Hepatocyte (in vitro differentiated cells): ENCODE data around the gene LRRC8A.

Source experiments
- CTCF ChIP-seq: fragments of 200-600 bp; sonication (generic); IDR thresholded peaks from 2 replicates; pipeline ENCODE4 v1.5.1; 2016; ENCODE audit warnings: antibody characterized with exemption, mild to moderate bottlenecking; ENCODE audit not compliant: poor library complexity
- EZH2phosphoT487 ChIP-seq: fragments of 200-600 bp; sonication (generic); IDR thresholded peaks from one replicate; pipeline ENCODE4 v1.6.1; 2018; ENCODE audit warnings: antibody characterized with exemption, mild to moderate bottlenecking, low read depth, moderate library complexity; ENCODE audit not compliant: unreplicated experiment, severe bottlenecking

- no peak for TF ChIP-seq CTCF
- no peak for TF ChIP-seq EZH2phosphoT487
Observed at GRCh38 chr9:128923493-128923883, 41.6 kb downstream of the LRRC8A start.
